Astrocyte (in vitro differentiated cells and primary cell): ENCODE measurements around the gene ZDHHC14. TPM values are rescaled to one million over a fixed set of nuclear protein-coding genes. Genes with fewer than 3 reads are reported as not detected.

Experiments used
- DNase-seq: peaks from one replicate; pipeline ENCODE4 v3.0.0-alpha.2; 2010; ENCODE audit warnings: low read depth
- FAIRE-seq: peaks from 2 replicates; lab custom pipeline; 2011; peaks lifted over from hg19 to GRCh38; lab: Jason Lieb, UNC
- H2AFZ ChIP-seq: 2 replicates; pipeline ENCODE4 v1.6.0; 2012; ENCODE audit warnings: low read depth, low read length, inconsistent platforms
- H3K27ac ChIP-seq: 2 replicates; pipeline ENCODE4 v1.5.1; 2011; ENCODE audit warnings: low read depth, low read length, inconsistent platforms
- H3K27me3 ChIP-seq: 2 replicates; pipeline ENCODE4 v1.6.0; 2011; ENCODE audit warnings: low read length, inconsistent platforms; ENCODE audit not compliant: insufficient read depth
- H3K36me3 ChIP-seq: 2 replicates; pipeline ENCODE4 v1.5.1; 2011; ENCODE audit warnings: low read length, inconsistent platforms; ENCODE audit not compliant: insufficient read depth
- H3K4me1 ChIP-seq: 2 replicates; pipeline ENCODE4 v1.5.1; 2011; ENCODE audit warnings: low read length, inconsistent platforms; ENCODE audit not compliant: insufficient read depth
- H3K4me2 ChIP-seq: 2 replicates; pipeline ENCODE4 v1.6.0; 2012; ENCODE audit warnings: low read length, inconsistent platforms
- H3K4me3 ChIP-seq: 2 replicates; pipeline ENCODE4 v1.5.1; 2011; ENCODE audit warnings: low read depth, mild to moderate bottlenecking, low read length, inconsistent platforms; ENCODE audit not compliant: insufficient read depth
- H3K79me2 ChIP-seq: 2 replicates; pipeline ENCODE4 v1.6.0; 2012; ENCODE audit warnings: mild to moderate bottlenecking, low read length, inconsistent platforms; ENCODE audit not compliant: insufficient read depth
- H3K9ac ChIP-seq: 2 replicates; pipeline ENCODE4 v1.6.0; 2012; ENCODE audit warnings: mild to moderate bottlenecking, low read length, inconsistent platforms
- H3K9me3 ChIP-seq: 2 replicates; pipeline ENCODE4 v1.5.1; 2012; ENCODE audit warnings: low read depth, mild to moderate bottlenecking, low read length, inconsistent platforms; ENCODE audit not compliant: insufficient read depth
- H4K20me1 ChIP-seq: 2 replicates; pipeline ENCODE4 v1.6.0; 2012; ENCODE audit warnings: low read length, inconsistent platforms; ENCODE audit not compliant: insufficient read depth
- H3K27ac Mint-ChIP-seq: one replicate; pipeline ENCODE4 v1.8.0; 2021; ENCODE audit warnings: mild to moderate bottlenecking, mixed read lengths; ENCODE audit not compliant: unreplicated experiment
- H3K27me3 Mint-ChIP-seq: one replicate; pipeline ENCODE4 v1.8.0; 2021; ENCODE audit warnings: low read depth, mixed read lengths; ENCODE audit not compliant: unreplicated experiment
- H3K36me3 Mint-ChIP-seq: one replicate; pipeline ENCODE4 v1.8.0; 2021; ENCODE audit warnings: low read depth, mixed read lengths; ENCODE audit not compliant: unreplicated experiment
- H3K4me1 Mint-ChIP-seq: one replicate; pipeline ENCODE4 v1.8.0; 2021; ENCODE audit warnings: low read depth, mixed read lengths; ENCODE audit not compliant: unreplicated experiment
- H3K4me3 Mint-ChIP-seq: one replicate; pipeline ENCODE4 v1.8.0; 2021; ENCODE audit warnings: mild to moderate bottlenecking, moderate library complexity, mixed read lengths; ENCODE audit not compliant: unreplicated experiment
- H3K9me3 Mint-ChIP-seq: one replicate; pipeline ENCODE4 v1.8.0; 2021; ENCODE audit warnings: mild to moderate bottlenecking, mixed read lengths; ENCODE audit not compliant: unreplicated experiment
- CTCF ChIP-seq: IDR thresholded peaks from 2 replicates; pipeline ENCODE4 v1.5.1; 2011; ENCODE audit warnings: low read depth, mild to moderate bottlenecking, inconsistent platforms, low read length, moderate library complexity; ENCODE audit not compliant: insufficient read depth
- EZH2 ChIP-seq: IDR thresholded peaks from 2 replicates; pipeline ENCODE4 v1.6.1; 2012; ENCODE audit warnings: mild to moderate bottlenecking, low read length, inconsistent platforms; ENCODE audit not compliant: insufficient read depth
- total RNA-seq: library from RNA; stranded (reverse); gene quantifications from 2 replicates; pipeline ENCODE4 v1.2.1, GENCODE V29; 2021

The ZDHHC14 gene
- total RNA-seq, 1 donor from 2014 or later, result 7.2 TPM

GRCh38 chr6:157622427-157622826 lies 241.4 kb downstream of the ZDHHC14 start:
- Histone ChIP-seq H4K20me1 (no peaks in the 10 kb centered on the region), H3K4me3 (no peak overlapping the region), H3K4me2 (no peak overlapping the region), H3K27ac (no peak overlapping the region), H3K9me3 (no peaks in the 10 kb centered on the region), H3K36me3 (no peaks in the 10 kb centered on the region), H3K4me1 (no peaks in the 10 kb centered on the region), H2AFZ (no peak overlapping the region), H3K9ac (no peak overlapping the region), H3K27me3 (no peaks in the 10 kb centered on the region), H3K79me2 (no peaks in the 10 kb centered on the region)
- Mint-ChIP-seq H3K36me3 (peaks cover 4% of the 10 kb centered on the region), H3K9me3 (peaks cover 4% of the 10 kb centered on the region), H3K27ac (no peak overlapping the region), H3K27me3 (peaks cover 16% of the 10 kb centered on the region), H3K4me1 (peaks cover 8% of the 10 kb centered on the region), H3K4me3 (no peak overlapping the region)
- FAIRE-seq (no peak), DNase-seq (no peak)
- TF ChIP-seq EZH2 (no peak), CTCF (no peak)

- no peak overlapping the region for H3K27ac ChIP-seq
- DNase-seq (no peak), FAIRE-seq (no peak)
- H3K4me3 Mint-ChIP-seq, result no peak overlapping the region
- no peak overlapping the region for H3K4me3 ChIP-seq
- H3K36me3 ChIP-seq, result no peaks in the 10 kb centered on the region
- H3K27me3 Mint-ChIP-seq, result peaks cover 16% of the 10 kb centered on the region
- H3K9me3 Mint-ChIP-seq, result peaks cover 4% of the 10 kb centered on the region
- peaks cover 4% of the 10 kb centered on the region for H3K4me1 ChIP-seq
- no peak overlapping the region for H3K9ac ChIP-seq
- H2AFZ ChIP-seq, result no peak overlapping the region
- no peak for TF ChIP-seq CTCF
- no peak for TF ChIP-seq EZH2
- no peaks in the 10 kb centered on the region for H3K27me3 ChIP-seq
- no peaks in the 10 kb centered on the region for H4K20me1 ChIP-seq
- no peak overlapping the region for H3K4me2 ChIP-seq
- H3K36me3 Mint-ChIP-seq, result peaks cover 4% of the 10 kb centered on the region
- H3K27ac Mint-ChIP-seq, result no peak overlapping the region
- no peaks in the 10 kb centered on the region for H3K9me3 ChIP-seq
- H3K79me2 ChIP-seq, result no peaks in the 10 kb centered on the region
- peaks cover 24% of the 10 kb centered on the region for H3K4me1 Mint-ChIP-seq
These were observed 244.1 kb downstream of the ZDHHC14 start for GRCh38 chr6:157625111-157625510.

- DNase-seq (no peak), FAIRE-seq (no peak)
- TF ChIP-seq EZH2, result no peak
- TF ChIP-seq CTCF, result no peak
- Histone ChIP-seq H3K4me1 (peaks cover 4% of the 10 kb centered on the region), H3K4me2 (no peak overlapping the region), H3K36me3 (no peaks in the 10 kb centered on the region), H3K79me2 (no peaks in the 10 kb centered on the region), H4K20me1 (no peaks in the 10 kb centered on the region), H3K9ac (no peak overlapping the region), H3K9me3 (no peaks in the 10 kb centered on the region), H3K27me3 (no peaks in the 10 kb centered on the region), H3K27ac (no peak overlapping the region), H3K4me3 (no peak overlapping the region), H2AFZ (no peak overlapping the region)
- Mint-ChIP-seq H3K27ac (no peak overlapping the region), H3K9me3 (peaks cover 4% of the 10 kb centered on the region), H3K4me1 (peaks cover 24% of the 10 kb centered on the region), H3K36me3 (peaks cover 4% of the 10 kb centered on the region), H3K27me3 (peaks cover 16% of the 10 kb centered on the region), H3K4me3 (no peak overlapping the region)
These were observed 244.8 kb downstream of the ZDHHC14 start for GRCh38 chr6:157625764-157626163.
